HepG2 (cell line): ENCODE data around the gene BCL2L1. TPM values are rescaled to one million over a fixed set of nuclear protein-coding genes. Genes with fewer than 3 reads are reported as not detected.
A peak's percentile ranks its signal among the peaks of the same experiment; 100 is the strongest.

Experiments used
- AGO1 ChIP-seq: fragments of 200-400 bp; formaldehyde crosslinking; IDR thresholded peaks from 2 replicates; pipeline ENCODE4 v1.6.1; 2017; ENCODE audit warnings: mild to moderate bottlenecking, low read depth, low read length, moderate library complexity; ENCODE audit not compliant: poor library complexity, severe bottlenecking
- BRCA1 ChIP-seq: sonication (generic); formaldehyde crosslinking; IDR thresholded peaks from 2 replicates; pipeline ENCODE4 v1.4.0; 2020; ENCODE audit warnings: missing genetic modification reagents
- JUN ChIP-seq: sonication (generic); formaldehyde crosslinking; IDR thresholded peaks from 2 replicates; pipeline ENCODE4 v1.4.0; 2020; ENCODE audit warnings: mild to moderate bottlenecking, missing genetic modification reagents
- KDM5B ChIP-seq: sonication (generic); formaldehyde crosslinking; IDR thresholded peaks from 2 replicates; pipeline ENCODE4 v1.4.0; 2020; ENCODE audit warnings: missing genetic modification reagents, mild to moderate bottlenecking, borderline replicate concordance
- KMT2B ChIP-seq: IDR thresholded peaks from 2 replicates; pipeline ENCODE4 v1.6.1; 2016; ENCODE audit warnings: missing genetic modification reagents, missing compliant biosample characterization
- SOX6 ChIP-seq, 2 experiments: fragments of 450-650 bp in 1 of 2; sonication (generic) in 1 of 2; formaldehyde crosslinking in 1 of 2; IDR thresholded peaks; 2 replicates each; pipeline versions ENCODE4 v1.4.0 to v1.6.1; 2017 to 2020; ENCODE audit warnings: antibody characterized with exemption in 1 of 2, mild to moderate bottlenecking in 1 of 2, missing genetic modification reagents in 1 of 2
- ZBTB21 ChIP-seq: sonication (generic); formaldehyde crosslinking; IDR thresholded peaks from 2 replicates; pipeline ENCODE4 v1.4.0; 2020; ENCODE audit warnings: missing genetic modification reagents
- ZNF230 ChIP-seq: sonication (generic); formaldehyde crosslinking; IDR thresholded peaks from 2 replicates; pipeline ENCODE4 v1.4.0; 2020; ENCODE audit warnings: mild to moderate bottlenecking, missing genetic modification reagents
- ZNF468 ChIP-seq: sonication (generic); formaldehyde crosslinking; IDR thresholded peaks from 2 replicates; pipeline ENCODE4 v1.8.0; 2022; ENCODE audit warnings: mild to moderate bottlenecking, moderate library complexity, missing genetic modification reagents
- ZNF580 ChIP-seq: IDR thresholded peaks from 2 replicates; pipeline ENCODE4 v1.6.1; 2016; ENCODE audit warnings: low read depth, borderline replicate concordance
- ZNF816 ChIP-seq: sonication (generic); formaldehyde crosslinking; IDR thresholded peaks from 2 replicates; pipeline ENCODE4 v1.8.0; 2022; ENCODE audit warnings: missing genetic modification reagents, mild to moderate bottlenecking, borderline replicate concordance
- ZSCAN21 ChIP-seq: sonication (generic); formaldehyde crosslinking; IDR thresholded peaks from 2 replicates; pipeline ENCODE4 v1.8.0; 2022; ENCODE audit warnings: mild to moderate bottlenecking, missing genetic modification reagents, moderate library complexity, borderline replicate concordance
- polyA plus RNA-seq, 8 experiments: library from polyadenylated mRNA; depleted of rRNA in 3 of 8; stranded (reverse) in 7 of 8; unstranded in 1 of 8; fragments of >200 nt; fragmentation: Illumina TruSeq in 4 of 8; extraction: Trizol in 4 of 8; gene quantifications; 2 replicates each; pipeline versions ENCODE4 v1.2.1 to v1.2.3, GENCODE V29; 2011 to 2016; ENCODE audit warnings: low read depth in 4 of 8, missing spikeins in 1 of 8, mixed read lengths in 1 of 8; ENCODE audit not compliant: insufficient read depth in 1 of 8
- total RNA-seq, 5 experiments: library from RNA; depleted of rRNA; stranded (reverse); fragments of >200 nt; fragmentation: Illumina TruSeq; extraction: Trizol; gene quantifications; 2 replicates each; pipeline ENCODE4 v1.2.3, GENCODE V29; 2016; ENCODE audit warnings: low read depth in 1 of 5
- TF ChIP-seq, protein P1 (sequence below): sonication (generic); formaldehyde crosslinking; IDR thresholded peaks from 2 replicates; pipeline ENCODE4 v1.4.0; 2020; ENCODE audit warnings: missing genetic modification reagents, mild to moderate bottlenecking, borderline replicate concordance

The BCL2L1 gene
- total and polyA plus RNA-seq, 2 of the 13 experiments (the other 11 are each of a cell fraction or from before 2014, with no cell fraction given), result 164 to 258 TPM

- TF ChIP-seq, protein P1, sequence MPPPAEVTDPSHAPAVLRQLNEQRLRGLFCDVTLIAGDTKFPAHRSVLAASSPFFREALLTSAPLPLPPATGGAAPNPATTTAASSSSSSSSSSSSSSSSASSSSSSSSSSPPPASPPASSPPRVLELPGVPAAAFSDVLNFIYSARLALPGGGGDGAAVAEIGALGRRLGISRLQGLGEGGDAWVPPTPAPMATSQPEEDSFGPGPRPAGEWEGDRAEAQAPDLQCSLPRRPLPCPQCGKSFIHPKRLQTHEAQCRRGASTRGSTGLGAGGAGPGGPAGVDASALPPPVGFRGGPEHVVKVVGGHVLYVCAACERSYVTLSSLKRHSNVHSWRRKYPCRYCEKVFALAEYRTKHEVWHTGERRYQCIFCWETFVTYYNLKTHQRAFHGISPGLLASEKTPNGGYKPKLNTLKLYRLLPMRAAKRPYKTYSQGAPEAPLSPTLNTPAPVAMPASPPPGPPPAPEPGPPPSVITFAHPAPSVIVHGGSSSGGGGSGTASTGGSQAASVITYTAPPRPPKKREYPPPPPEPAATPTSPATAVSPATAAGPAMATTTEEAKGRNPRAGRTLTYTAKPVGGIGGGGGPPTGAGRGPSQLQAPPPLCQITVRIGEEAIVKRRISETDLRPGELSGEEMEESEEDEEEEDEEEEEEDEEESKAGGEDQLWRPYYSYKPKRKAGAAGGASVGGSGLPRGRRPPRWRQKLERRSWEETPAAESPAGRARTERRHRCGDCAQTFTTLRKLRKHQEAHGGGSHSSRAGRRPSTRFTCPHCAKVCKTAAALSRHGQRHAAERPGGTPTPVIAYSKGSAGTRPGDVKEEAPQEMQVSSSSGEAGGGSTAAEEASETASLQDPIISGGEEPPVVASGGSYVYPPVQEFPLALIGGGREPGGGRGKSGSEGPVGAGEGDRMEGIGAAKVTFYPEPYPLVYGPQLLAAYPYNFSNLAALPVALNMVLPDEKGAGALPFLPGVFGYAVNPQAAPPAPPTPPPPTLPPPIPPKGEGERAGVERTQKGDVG (CRISPR knock-in tag), result peak; percentile 90; the same call in 1 of the 2 replicates
- peak; percentile 81; the same call in 1 of the 2 replicates for TF ChIP-seq ZNF580 (CRISPR knock-in tag)
- peak; percentile 85 for TF ChIP-seq AGO1
- no peak for TF ChIP-seq JUN (CRISPR knock-in tag)
- peak; percentile 83; the same call in 1 of the 2 replicates for TF ChIP-seq BRCA1 (CRISPR knock-in tag)
- TF ChIP-seq KMT2B (CRISPR knock-in tag), result peak; percentile 94
- TF ChIP-seq SOX6 (IDR thresholded peaks at IDR 0.05), result no peak
- peak; percentile 77; the same call in 1 of the 2 replicates for TF ChIP-seq SOX6 (CRISPR knock-in tag; IDR thresholded peaks at IDR 0.05)
- TF ChIP-seq ZNF230 (CRISPR knock-in tag), result peak; percentile 82
- 0 out of 2 replicates have a peak, but pooled peaks have one; percentile 62 for TF ChIP-seq ZNF468 (CRISPR knock-in tag)
- TF ChIP-seq ZNF816, result peak; percentile 77; the same call in 1 of the 2 replicates
- 0 out of 2 replicates have a peak, but pooled peaks have one; percentile 8 for TF ChIP-seq ZBTB21
- TF ChIP-seq KDM5B (CRISPR knock-in tag), result peak; percentile 95
- peak; percentile 96 for TF ChIP-seq ZSCAN21 (CRISPR knock-in tag)
These were observed 16.3 kb upstream of the BCL2L1 start, which contains the start of gene TPX2 (continued) for GRCh38 chr20:31738729-31739549.
